Measurements from ENCODE around the gene SIK3.

DNA sequence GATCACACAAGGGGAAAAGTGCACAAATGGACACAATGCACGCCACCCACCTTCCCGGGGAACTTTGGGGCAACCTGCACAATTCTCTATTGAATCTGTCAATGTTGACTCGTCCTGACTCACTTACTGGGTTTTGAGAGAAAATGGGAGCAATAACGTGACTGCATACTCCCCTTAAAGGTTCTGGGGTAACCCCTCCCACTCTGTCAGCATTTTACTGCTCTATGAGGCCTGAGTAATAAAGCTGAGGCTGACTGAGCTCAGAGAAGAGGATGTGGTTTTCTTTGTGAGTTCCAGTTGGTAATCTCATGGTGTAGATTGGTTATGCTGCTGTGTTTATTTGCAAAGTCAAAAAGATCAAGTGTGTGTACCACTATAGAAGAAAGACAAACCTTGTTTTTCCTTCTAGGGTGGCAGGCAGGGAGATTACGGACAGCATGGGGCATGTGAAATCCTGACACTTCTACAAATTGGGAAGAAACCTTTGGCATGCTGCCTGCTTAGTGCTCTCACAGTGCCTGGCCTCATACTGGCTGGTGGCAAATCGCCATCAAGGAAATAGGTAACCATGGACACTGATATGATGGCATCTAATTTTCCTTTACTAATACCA lies 244.7 kb downstream of the SIK3 start:
- TF ChIP-seq SP1 (CRISPR knock-in tag; conservative IDR thresholded peaks at IDR 0.05) (no peak), CREM (CRISPR knock-in tag; IDR thresholded peaks at IDR 0.05) (no peak), ZNF121 (CRISPR knock-in tag; IDR thresholded peaks at IDR 0.05) (no peak), CTCF (IDR thresholded peaks at IDR 0.05) (no peak), FOXJ3 (CRISPR knock-in tag; IDR thresholded peaks at IDR 0.05; ENCODE audit: borderline replicate concordance) (no peak), ELF4 (CRISPR knock-in tag; IDR thresholded peaks at IDR 0.05; ENCODE audit: low read depth) (no peak), NR2C2 (CRISPR knock-in tag; IDR thresholded peaks at IDR 0.05) (no peak)
- TF ChIP-seq, protein P1, sequence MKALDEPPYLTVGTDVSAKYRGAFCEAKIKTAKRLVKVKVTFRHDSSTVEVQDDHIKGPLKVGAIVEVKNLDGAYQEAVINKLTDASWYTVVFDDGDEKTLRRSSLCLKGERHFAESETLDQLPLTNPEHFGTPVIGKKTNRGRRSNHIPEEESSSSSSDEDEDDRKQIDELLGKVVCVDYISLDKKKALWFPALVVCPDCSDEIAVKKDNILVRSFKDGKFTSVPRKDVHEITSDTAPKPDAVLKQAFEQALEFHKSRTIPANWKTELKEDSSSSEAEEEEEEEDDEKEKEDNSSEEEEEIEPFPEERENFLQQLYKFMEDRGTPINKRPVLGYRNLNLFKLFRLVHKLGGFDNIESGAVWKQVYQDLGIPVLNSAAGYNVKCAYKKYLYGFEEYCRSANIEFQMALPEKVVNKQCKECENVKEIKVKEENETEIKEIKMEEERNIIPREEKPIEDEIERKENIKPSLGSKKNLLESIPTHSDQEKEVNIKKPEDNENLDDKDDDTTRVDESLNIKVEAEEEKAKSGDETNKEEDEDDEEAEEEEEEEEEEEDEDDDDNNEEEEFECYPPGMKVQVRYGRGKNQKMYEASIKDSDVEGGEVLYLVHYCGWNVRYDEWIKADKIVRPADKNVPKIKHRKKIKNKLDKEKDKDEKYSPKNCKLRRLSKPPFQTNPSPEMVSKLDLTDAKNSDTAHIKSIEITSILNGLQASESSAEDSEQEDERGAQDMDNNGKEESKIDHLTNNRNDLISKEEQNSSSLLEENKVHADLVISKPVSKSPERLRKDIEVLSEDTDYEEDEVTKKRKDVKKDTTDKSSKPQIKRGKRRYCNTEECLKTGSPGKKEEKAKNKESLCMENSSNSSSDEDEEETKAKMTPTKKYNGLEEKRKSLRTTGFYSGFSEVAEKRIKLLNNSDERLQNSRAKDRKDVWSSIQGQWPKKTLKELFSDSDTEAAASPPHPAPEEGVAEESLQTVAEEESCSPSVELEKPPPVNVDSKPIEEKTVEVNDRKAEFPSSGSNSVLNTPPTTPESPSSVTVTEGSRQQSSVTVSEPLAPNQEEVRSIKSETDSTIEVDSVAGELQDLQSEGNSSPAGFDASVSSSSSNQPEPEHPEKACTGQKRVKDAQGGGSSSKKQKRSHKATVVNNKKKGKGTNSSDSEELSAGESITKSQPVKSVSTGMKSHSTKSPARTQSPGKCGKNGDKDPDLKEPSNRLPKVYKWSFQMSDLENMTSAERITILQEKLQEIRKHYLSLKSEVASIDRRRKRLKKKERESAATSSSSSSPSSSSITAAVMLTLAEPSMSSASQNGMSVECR (CRISPR knock-in tag; IDR thresholded peaks at IDR 0.05; ENCODE audit: borderline replicate concordance), result no peak
- TF ChIP-seq, protein P2, sequence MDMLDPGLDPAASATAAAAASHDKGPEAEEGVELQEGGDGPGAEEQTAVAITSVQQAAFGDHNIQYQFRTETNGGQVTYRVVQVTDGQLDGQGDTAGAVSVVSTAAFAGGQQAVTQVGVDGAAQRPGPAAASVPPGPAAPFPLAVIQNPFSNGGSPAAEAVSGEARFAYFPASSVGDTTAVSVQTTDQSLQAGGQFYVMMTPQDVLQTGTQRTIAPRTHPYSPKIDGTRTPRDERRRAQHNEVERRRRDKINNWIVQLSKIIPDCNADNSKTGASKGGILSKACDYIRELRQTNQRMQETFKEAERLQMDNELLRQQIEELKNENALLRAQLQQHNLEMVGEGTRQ (CRISPR knock-in tag; IDR thresholded peaks at IDR 0.05), result no peak

Measured in WTC11 (cell line).